K562 (cell line): ENCODE results near the gene KRT34. TPM values are rescaled to one million over a fixed set of nuclear protein-coding genes. Genes with fewer than 3 reads are reported as not detected.

Experiments used
- ATAC-seq: fragments of 200-7000 bp; cut with Tn5 transposase; 3 replicates; pipeline ENCODE4 v1.9.1; 2020; ENCODE audit warnings: moderate library complexity
- BruUV-seq: library from RNA; stranded (reverse); fragments of 400-500 nt; replicated peaks from 2 replicates; lab custom pipeline; 2021; lab: Mats Ljungman, UMichigan
- CTCF ChIA-PET: fragments of 300-600 bp; formaldehyde crosslinking; extraction: SDS; loops from one replicate; lab custom pipeline; 2021; ENCODE audit warnings: low intra/inter-chr PET ratio; lab: Yijun Ruan, JAX
- POLR2A ChIA-PET: fragments of 300-600, 350-650 bp; sonication (Branson Sonifier 250); formaldehyde crosslinking; extraction: SDS; loops from one replicate; lab custom pipeline; 2021; ENCODE audit warnings: antibody characterized with exemption, inconsistent platforms; lab: Yijun Ruan, JAX
- DNase-seq, 4 experiments: peaks; one replicate each; pipeline versions ENCODE4 v3.0.0 to v3.0.0-alpha.2; 2011 to 2018; ENCODE audit warnings: low spot score in 3 of 4, mixed read lengths in 3 of 4; ENCODE audit errors: extremely low read depth in 1 of 4
- FAIRE-seq: peaks from 2 replicates; lab custom pipeline; 2011; peaks lifted over from hg19 to GRCh38; lab: Jason Lieb, UNC
- H2AFZ ChIP-seq: 2 replicates; pipeline ENCODE4 v1.6.0; 2011; ENCODE audit warnings: low read depth, low read length, control low read depth, inconsistent platforms
- H3K27ac ChIP-seq: fragments of 200-600 bp; 3 replicates; pipeline ENCODE4 v1.8.0; 2011; ENCODE audit warnings: low read depth, mild to moderate bottlenecking, control low read depth, inconsistent platforms, low read length, moderate library complexity, mixed read lengths; ENCODE audit errors: extremely low read depth
- H3K27me3 ChIP-seq, 2 experiments: fragments of 300-600 bp in 1 of 2; 2 replicates in 1 of 2; 3 replicates in 1 of 2; pipeline versions ENCODE4 v1.6.0 to v1.8.0; 2011; ENCODE audit warnings: inconsistent platforms in 2 of 2, low read length in 2 of 2, mild to moderate bottlenecking in 1 of 2, mixed read lengths in 1 of 2, moderate library complexity in 1 of 2; ENCODE audit not compliant: control insufficient read depth in 2 of 2, insufficient read depth in 2 of 2
- H3K36me3 ChIP-seq: fragments of 300-600 bp; 3 replicates; pipeline ENCODE4 v1.8.0; 2011; ENCODE audit warnings: mild to moderate bottlenecking, low read length, inconsistent platforms; ENCODE audit not compliant: control insufficient read depth, insufficient read depth
- H3K4me1 ChIP-seq, 2 experiments: fragments of 200-600 bp in 1 of 2; replicated peaks in 1 of 2; 2 replicates in 1 of 2; 3 replicates in 1 of 2; pipeline versions ENCODE4 v1.5.1 to v1.8.0; 2011; ENCODE audit warnings: inconsistent platforms in 2 of 2, low read length in 2 of 2, mild to moderate bottlenecking in 1 of 2, mixed read lengths in 1 of 2, moderate library complexity in 1 of 2; ENCODE audit not compliant: control insufficient read depth in 2 of 2, insufficient read depth in 2 of 2
- H3K4me2 ChIP-seq: 2 replicates; pipeline ENCODE4 v1.6.1; 2011; ENCODE audit warnings: low read length, control low read depth, inconsistent platforms, mixed read lengths; ENCODE audit not compliant: insufficient read depth
- H3K4me3 ChIP-seq: fragments of 200-600 bp; sonication (generic), shearing (Covaris generic); 2 replicates; pipeline ENCODE4 v1.5.1; 2016; ENCODE audit warnings: control low read depth, inconsistent platforms
- H3K79me2 ChIP-seq: fragments of 200-600 bp; 3 replicates; pipeline ENCODE4 v1.8.0; 2011; ENCODE audit warnings: low read length, inconsistent platforms; ENCODE audit not compliant: control insufficient read depth, insufficient read depth
- H3K9ac ChIP-seq, 2 experiments: 2 replicates each; pipeline versions ENCODE4 v1.6.0 to v1.6.1; 2011; ENCODE audit warnings: low read depth in 2 of 2, low read length in 2 of 2, control low read depth in 1 of 2, inconsistent platforms in 1 of 2, mild to moderate bottlenecking in 1 of 2, mixed read lengths in 1 of 2; ENCODE audit not compliant: insufficient read depth in 1 of 2
- H3K9me1 ChIP-seq: one replicate; pipeline ENCODE4 v1.6.0; 2011; ENCODE audit warnings: inconsistent platforms, mild to moderate bottlenecking, low read length, moderate library complexity; ENCODE audit not compliant: control insufficient read depth, insufficient read depth
- H3K9me3 ChIP-seq: replicated peaks from 2 replicates; pipeline ENCODE4 v1.5.1; 2011; ENCODE audit warnings: low read depth, low read length, inconsistent platforms; ENCODE audit not compliant: control insufficient read depth, insufficient read depth
- H4K20me1 ChIP-seq: replicated peaks from 2 replicates; pipeline ENCODE4 v1.6.1; 2011; ENCODE audit warnings: low read length, inconsistent platforms, mixed read lengths; ENCODE audit not compliant: control insufficient read depth, insufficient read depth
- FIP1L1 ChIP-seq: fragments of 200-400 bp; formaldehyde crosslinking; IDR thresholded peaks from 2 replicates; pipeline ENCODE4 v1.6.1; 2018; ENCODE audit warnings: mild to moderate bottlenecking, low read depth, low read length; ENCODE audit not compliant: poor library complexity, severe bottlenecking
- MAFF ChIP-seq: IDR thresholded peaks from 2 replicates; pipeline ENCODE4 v1.6.1; 2012; ENCODE audit warnings: low read length, improper control_type of control experiment
- NR1H2 ChIP-seq: sonication (generic); formaldehyde crosslinking; IDR thresholded peaks from 2 replicates; pipeline ENCODE4 v1.4.0; 2020; ENCODE audit warnings: mild to moderate bottlenecking, missing genetic modification reagents
- PCBP1 ChIP-seq: fragments of 200-400 bp; formaldehyde crosslinking; IDR thresholded peaks from 2 replicates; pipeline ENCODE4 v1.6.1; 2018; ENCODE audit warnings: mild to moderate bottlenecking, low read depth, low read length; ENCODE audit not compliant: poor library complexity, severe bottlenecking
- PHB2 ChIP-seq: fragments of 450-650 bp; IDR thresholded peaks from 2 replicates; pipeline ENCODE4 v1.6.1; 2017; ENCODE audit warnings: low read depth
- PHF20 ChIP-seq: fragments of 450-650 bp; IDR thresholded peaks from 2 replicates; pipeline ENCODE4 v1.6.1; 2018; ENCODE audit not compliant: partially characterized antibody
- TBP ChIP-seq: optimal IDR thresholded peaks from 2 replicates; pipeline ENCODE3; 2011; ENCODE audit warnings: low read depth, low read length, improper control_type of control experiment
- ZNF12 ChIP-seq: sonication (generic); formaldehyde crosslinking; IDR thresholded peaks from 2 replicates; pipeline ENCODE4 v1.4.0; 2020; ENCODE audit warnings: mild to moderate bottlenecking, missing genetic modification reagents
- ZNF175 ChIP-seq: fragments of 200-800 bp; sonication (Bioruptor generic); IDR thresholded peaks from 2 replicates; pipeline ENCODE4 v1.6.1; 2016; ENCODE audit warnings: low read depth, mild to moderate bottlenecking, missing genetic modification characterization, missing compliant biosample characterization
- ZNF324 ChIP-seq: fragments of 250-450 bp; sonication (Bioruptor Pico); IDR thresholded peaks from 2 replicates; pipeline ENCODE4 v1.4.0; 2020; ENCODE audit warnings: mild to moderate bottlenecking
- WGBS: fragments of 100-300 bp; shearing (Covaris generic); methylation state at CpG from one replicate; pipeline ENCODE4 v1.1.6; 2016; ENCODE audit warnings: low coverage, mixed read lengths; ENCODE audit not compliant: insufficient coverage; ENCODE audit errors: missing lambda C conversion rate; 5-methylcytosine and 5-hydroxymethylcytosine counted together
- in situ Hi-C: fragments of 300-500 bp; cut with MboI; formaldehyde crosslinking; loops from 4 replicates; pipeline ENCODE4 v1.15.0; 2018; ENCODE audit warnings: inconsistent platforms, mixed read lengths
- intact Hi-C: fragments of 100-400 bp; cut with micrococcal nuclease; formaldehyde crosslinking; loops from 2 replicates; pipeline ENCODE4 v1.14.2; 2022
- polyA plus RNA-seq, 8 experiments: library from polyadenylated mRNA; depleted of rRNA in 4 of 8; stranded (reverse) in 5 of 8; unstranded in 3 of 8; fragments of >200 nt; fragmentation: Nextera tagmentation in 2 of 8; fragmentation: Illumina TruSeq in 1 of 8; extraction: Ambion mirVana in 2 of 8; extraction: Trizol in 1 of 8; gene quantifications; 2 replicates each; pipeline versions ENCODE4 v1.2.1 to v1.2.3, GENCODE V29; 2011 to 2014; ENCODE audit warnings: inconsistent platforms in 1 of 8, missing spikeins in 1 of 8
- total RNA-seq, 7 experiments: library from RNA; depleted of rRNA in 6 of 7; stranded (reverse); fragments of >200 nt in 6 of 7; fragmentation: Illumina TruSeq in 2 of 7; extraction: Trizol in 2 of 7; gene quantifications; 2 replicates each; pipeline versions ENCODE4 v1.2.1 to v1.2.3, GENCODE V29; 2011 to 2021; ENCODE audit warnings: low replicate concordance in 1 of 7
- TF ChIP-seq, protein P1 (sequence below): fragments of 450-650 bp; formaldehyde crosslinking; IDR thresholded peaks from 2 replicates; pipeline ENCODE4 v1.4.0; 2020; ENCODE audit warnings: mild to moderate bottlenecking, moderate library complexity
- TF ChIP-seq, protein P2 (sequence below): fragments of 450-650 bp; conservative IDR thresholded peaks from 2 replicates; pipeline ENCODE4 v1.6.1; 2016; ENCODE audit warnings: missing genetic modification characterization, low read depth, mild to moderate bottlenecking, missing compliant biosample characterization, moderate library complexity
- TF ChIP-seq, protein P3 (sequence below): fragments of 250-450 bp; sonication (Bioruptor Pico); IDR thresholded peaks from 2 replicates; pipeline ENCODE4 v1.5.0; 2021; ENCODE audit warnings: mild to moderate bottlenecking, moderate library complexity

The KRT34 gene
- total and polyA plus RNA-seq, 9 of the 15 experiments (the other 6 are each of a cell fraction or from before 2014, with no cell fraction given) = not detected

DNA sequence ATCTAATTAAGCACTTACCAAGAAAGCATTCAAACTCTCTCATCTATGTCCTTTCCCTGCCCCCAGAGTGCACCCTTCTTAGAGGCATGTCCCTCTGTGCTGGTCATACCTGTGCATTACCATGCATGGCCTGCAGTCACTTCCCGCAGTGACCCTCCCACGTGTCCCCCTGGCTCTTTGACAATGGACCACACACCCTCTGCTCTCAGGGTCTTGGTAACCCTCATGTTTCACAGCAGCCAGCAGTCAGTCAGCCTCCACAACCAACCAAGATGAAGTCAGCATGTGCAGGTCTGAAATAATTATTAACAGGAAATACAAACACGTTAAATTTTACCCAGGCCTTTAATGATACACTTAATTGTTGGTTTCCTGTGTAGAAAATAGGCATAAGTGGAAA, 41.6 kb downstream of the KRT34 start (continued):
- TF ChIP-seq, protein P1, sequence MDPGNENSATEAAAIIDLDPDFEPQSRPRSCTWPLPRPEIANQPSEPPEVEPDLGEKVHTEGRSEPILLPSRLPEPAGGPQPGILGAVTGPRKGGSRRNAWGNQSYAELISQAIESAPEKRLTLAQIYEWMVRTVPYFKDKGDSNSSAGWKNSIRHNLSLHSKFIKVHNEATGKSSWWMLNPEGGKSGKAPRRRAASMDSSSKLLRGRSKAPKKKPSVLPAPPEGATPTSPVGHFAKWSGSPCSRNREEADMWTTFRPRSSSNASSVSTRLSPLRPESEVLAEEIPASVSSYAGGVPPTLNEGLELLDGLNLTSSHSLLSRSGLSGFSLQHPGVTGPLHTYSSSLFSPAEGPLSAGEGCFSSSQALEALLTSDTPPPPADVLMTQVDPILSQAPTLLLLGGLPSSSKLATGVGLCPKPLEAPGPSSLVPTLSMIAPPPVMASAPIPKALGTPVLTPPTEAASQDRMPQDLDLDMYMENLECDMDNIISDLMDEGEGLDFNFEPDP (CRISPR knock-in tag) = no peak
- no peak for TF ChIP-seq ZNF324 (CRISPR knock-in tag)

DNA sequence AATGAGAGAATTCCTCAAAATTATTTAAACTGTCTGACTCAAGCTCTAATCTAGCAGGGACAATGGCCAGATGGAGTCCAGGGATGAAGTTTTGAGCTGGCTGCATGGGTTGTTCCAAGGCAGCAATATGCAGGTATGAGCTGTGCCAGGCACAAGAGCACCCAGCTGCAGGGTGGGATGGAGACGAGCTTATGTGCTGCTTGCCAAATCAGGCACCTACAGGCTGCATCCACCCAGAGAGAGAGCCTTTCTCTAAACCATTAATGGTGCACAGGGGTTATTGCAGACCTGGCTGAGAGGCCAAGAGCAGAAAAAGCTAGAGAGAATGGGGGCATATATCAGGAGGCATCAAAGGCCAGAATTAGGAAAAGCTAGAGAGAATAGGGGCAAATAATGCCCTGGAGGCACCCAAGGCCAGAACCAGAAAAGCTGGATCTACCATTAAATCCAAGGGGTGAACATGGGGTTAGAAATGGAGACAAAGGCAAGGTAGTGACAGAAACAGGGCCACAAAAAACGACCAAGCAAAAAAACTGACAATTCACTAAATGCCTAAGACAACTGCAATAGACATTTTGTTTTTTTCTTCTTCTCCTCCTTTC, 42.4 kb downstream of the KRT34 start:
- Histone ChIP-seq H3K36me3 (no peaks in the 10 kb centered on the region), H3K9ac (no peak overlapping the region), H3K27me3 (peaks cover 0 to 3% of the 10 kb centered on the region in 2 experiments; a peak in 1 of 5 replicates), H3K4me2 (no peak overlapping the region), H3K79me2 (no peaks in the 10 kb centered on the region), H3K9me1 (no peaks in the 10 kb centered on the region), H4K20me1 (no peaks in the 10 kb centered on the region), H3K27ac (no peak overlapping the region), H2AFZ (no peak overlapping the region), H3K9me3 (no peaks in the 10 kb centered on the region), H3K4me3 (no peak overlapping the region), H3K4me1 (no peaks in the 10 kb centered on the region)
- 0% methylated on average over 2 of the region's 2 CpGs for WGBS
- CTCF ChIA-PET = no interaction called here
- POLR2A ChIA-PET = interaction anchor here (0.8 kb wide), 1 partner anchor 38 kb away, joined by 3 read pairs; no protein-coding TSS in a partner anchor
- in situ Hi-C loops (no loop called here), intact Hi-C loops (no loop called here)
- BruUV-seq = no TSS peak
- DNase-seq (no peak), FAIRE-seq (no peak), ATAC-seq (no peak)
- TF ChIP-seq NR1H2 (CRISPR knock-in tag) = no peak
- no peak for TF ChIP-seq PHF20
- TF ChIP-seq, protein P2, sequence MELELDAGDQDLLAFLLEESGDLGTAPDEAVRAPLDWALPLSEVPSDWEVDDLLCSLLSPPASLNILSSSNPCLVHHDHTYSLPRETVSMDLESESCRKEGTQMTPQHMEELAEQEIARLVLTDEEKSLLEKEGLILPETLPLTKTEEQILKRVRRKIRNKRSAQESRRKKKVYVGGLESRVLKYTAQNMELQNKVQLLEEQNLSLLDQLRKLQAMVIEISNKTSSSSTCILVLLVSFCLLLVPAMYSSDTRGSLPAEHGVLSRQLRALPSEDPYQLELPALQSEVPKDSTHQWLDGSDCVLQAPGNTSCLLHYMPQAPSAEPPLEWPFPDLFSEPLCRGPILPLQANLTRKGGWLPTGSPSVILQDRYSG (tag) = no peak
- no peak for TF ChIP-seq ZNF175 (CRISPR knock-in tag)
- TF ChIP-seq PCBP1 = no peak
- TF ChIP-seq TBP = no peak
- TF ChIP-seq MAFF = no peak
- TF ChIP-seq, protein P3, sequence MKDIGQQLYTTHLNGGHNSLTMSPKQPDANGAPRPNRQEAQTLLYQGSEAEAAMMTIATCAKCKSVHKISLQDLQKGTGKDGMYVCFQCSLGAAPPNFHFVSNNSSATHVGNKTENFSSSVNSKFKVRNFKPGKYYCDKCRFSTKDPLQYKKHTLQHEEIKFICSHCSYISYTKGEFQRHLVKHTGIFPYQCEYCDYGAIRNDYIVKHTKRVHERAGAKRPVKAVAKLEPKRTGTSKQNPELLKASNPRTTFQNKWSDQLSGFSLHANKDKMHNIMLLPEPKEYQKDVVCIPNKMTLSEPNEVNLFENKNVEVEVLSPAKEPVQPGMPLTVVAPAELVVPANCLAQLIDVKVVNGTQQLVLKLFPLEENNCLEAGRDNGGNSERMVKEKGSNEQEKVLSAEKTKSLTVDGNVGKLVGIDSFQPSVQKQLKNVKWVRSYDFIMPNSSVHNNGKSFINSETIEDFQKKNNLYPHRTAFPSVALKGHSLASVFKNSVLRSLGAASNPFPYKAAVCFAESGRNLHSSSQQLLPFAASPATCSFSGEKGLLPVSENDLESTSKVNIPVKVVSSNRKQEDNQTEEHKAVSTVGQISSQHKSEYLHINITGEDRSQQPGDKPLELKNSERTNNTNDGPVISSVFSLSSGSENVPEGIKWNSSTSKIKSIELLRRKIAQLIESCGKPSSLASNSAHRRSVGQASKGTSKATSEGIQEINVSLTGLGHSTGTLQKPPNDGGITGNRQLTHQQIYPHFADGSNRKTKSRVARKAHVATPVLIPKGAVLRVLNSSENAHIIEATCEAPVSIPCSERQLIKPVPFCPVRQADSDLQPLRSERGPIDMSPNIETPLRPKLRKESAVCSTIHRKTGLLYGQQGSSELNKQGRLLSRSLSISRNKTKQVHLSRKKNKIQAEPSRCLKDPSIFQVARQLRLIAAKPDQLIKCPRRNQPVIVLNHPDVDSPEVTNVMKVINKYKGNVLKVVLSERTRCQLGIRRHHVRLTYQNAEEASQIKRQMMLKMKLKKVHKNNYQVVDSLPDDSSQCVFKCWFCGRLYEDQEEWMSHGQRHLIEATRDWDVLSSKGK (CRISPR knock-in tag) = no peak
- no peak for TF ChIP-seq PHB2
- no peak for TF ChIP-seq FIP1L1
- TF ChIP-seq ZNF12 (CRISPR knock-in tag) = no peak
